ENCODE data around the gene TMOD4. TPM values are rescaled to one million over a fixed set of nuclear protein-coding genes. Genes with fewer than 3 reads are reported as not detected.

Gene TMOD4
- total RNA-seq, 4 donors from 2014 or later: not detected

DNA sequence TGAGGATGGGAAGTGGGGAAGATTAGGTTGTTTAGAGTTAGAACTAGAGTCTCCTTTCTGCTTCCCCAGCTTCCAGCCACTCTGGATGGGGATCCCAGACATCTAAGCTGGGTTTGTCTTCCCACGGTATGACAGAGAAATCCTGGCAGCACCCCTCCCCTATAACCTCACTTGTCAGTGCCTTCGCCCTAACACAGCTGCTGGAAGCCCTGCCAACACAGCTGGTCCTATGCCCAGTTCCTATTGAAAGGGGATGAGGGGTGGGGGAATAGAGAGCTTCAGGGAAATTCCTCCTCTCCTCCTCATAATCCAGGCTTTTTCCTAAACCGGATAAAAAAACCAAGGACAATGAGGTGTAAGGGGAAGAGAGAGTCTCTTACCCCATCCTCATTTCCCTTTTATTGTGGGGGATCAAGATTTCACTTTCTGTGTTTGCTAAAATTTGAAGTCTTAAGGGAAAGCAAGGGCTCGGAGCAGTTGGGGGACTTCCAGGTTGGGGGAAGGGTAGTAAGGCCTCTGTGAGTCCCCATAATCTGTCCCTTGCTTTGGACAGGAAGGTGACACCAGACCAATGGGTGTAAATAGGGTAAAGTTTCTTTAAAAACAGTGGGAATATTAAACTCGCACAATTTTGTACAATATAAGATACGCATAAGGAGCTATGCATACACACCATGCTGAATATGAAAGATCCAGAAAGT, 590 bp downstream of the TMOD4 start:
- TF ChIP-seq POLR2A (IDR thresholded peaks at IDR 0.05): no peak
- TF ChIP-seq, protein P1, sequence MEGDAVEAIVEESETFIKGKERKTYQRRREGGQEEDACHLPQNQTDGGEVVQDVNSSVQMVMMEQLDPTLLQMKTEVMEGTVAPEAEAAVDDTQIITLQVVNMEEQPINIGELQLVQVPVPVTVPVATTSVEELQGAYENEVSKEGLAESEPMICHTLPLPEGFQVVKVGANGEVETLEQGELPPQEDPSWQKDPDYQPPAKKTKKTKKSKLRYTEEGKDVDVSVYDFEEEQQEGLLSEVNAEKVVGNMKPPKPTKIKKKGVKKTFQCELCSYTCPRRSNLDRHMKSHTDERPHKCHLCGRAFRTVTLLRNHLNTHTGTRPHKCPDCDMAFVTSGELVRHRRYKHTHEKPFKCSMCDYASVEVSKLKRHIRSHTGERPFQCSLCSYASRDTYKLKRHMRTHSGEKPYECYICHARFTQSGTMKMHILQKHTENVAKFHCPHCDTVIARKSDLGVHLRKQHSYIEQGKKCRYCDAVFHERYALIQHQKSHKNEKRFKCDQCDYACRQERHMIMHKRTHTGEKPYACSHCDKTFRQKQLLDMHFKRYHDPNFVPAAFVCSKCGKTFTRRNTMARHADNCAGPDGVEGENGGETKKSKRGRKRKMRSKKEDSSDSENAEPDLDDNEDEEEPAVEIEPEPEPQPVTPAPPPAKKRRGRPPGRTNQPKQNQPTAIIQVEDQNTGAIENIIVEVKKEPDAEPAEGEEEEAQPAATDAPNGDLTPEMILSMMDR (IDR thresholded peaks at IDR 0.05): no peak
- Histone ChIP-seq H3K9me3 (no peaks in the 10 kb centered on the region), H3K27me3 (no peaks in the 10 kb centered on the region), H3K4me1 (no peaks in the 10 kb centered on the region), H3K4me3 (replicated peaks in 1 of 3) (no peak overlapping the region), H3K36me3 (peaks cover 21 to 49% of the 10 kb centered on the region in 2 donors), H3K27ac (no peak overlapping the region)
- intact Hi-C loops (cut with DNase I): no loop called here
- DNase-seq: no peak
- WGBS, 2 donors: 78 to 80% methylated on average over 6 of the region's 6 CpGs

DNA sequence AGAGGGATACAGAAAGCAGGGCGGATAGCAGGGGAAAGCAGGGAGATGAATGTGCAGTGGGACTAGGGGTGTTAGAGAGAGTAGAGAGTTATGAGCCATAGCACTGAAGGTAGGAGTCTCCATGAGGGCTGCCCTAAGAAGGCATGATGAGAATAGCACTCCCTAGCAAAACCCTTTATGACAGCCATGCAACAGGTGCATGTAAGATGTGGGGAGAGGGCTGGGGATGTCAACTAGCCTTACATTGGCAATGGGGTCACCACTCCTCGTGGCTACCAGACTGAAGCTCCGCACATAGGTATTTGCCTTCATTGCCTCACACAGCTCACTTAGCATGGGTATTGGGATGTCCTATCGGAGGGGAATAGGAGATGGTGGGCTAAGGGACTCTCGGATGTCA, 4.6 kb downstream of the TMOD4 start:
- no peak overlapping the region for H3K27ac ChIP-seq
- intact Hi-C loops (cut with DNase I): no loop called here
- no peak for DNase-seq
- H3K4me1 ChIP-seq: peaks cover 6 to 8% of the 10 kb centered on the region in 2 donors
- H3K27me3 ChIP-seq: no peaks in the 10 kb centered on the region
- WGBS, 2 donors: 83 to 94% methylated on average over 5 of the region's 5 CpGs
- H3K36me3 ChIP-seq: peaks cover 16 to 17% of the 10 kb centered on the region in 2 donors
- H3K9me3 ChIP-seq: no peaks in the 10 kb centered on the region
- no peak for TF ChIP-seq POLR2A (IDR thresholded peaks at IDR 0.05)
- TF ChIP-seq, protein P1 (IDR thresholded peaks at IDR 0.05): no peak
- H3K4me3 ChIP-seq (replicated peaks in 1 of 3): no peak overlapping the region

DNA sequence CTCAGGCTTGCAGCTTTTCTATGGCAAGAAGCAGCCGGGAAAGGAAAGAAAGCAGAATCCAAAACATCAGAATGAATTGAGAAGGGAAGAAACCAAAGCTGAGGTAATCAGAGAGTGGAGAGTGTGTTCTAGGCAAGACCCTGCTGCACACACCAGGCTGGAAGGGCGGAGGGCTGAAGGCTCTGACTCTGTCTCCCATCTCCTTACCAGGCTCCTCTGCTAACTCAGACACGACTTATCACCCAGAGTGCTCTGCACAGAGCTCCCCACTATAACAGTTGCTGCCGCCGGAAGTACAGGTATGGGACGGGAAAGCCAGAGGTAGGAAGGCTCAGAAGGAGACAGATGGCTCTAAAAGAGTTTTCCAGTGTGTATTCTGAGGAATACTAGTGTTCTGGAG, 8.7 kb downstream of the TMOD4 start:
- no peak overlapping the region for H3K4me3 ChIP-seq (replicated peaks in 1 of 3)
- peaks cover 14 to 21% of the 10 kb centered on the region in 2 donors for H3K4me1 ChIP-seq
- TF ChIP-seq POLR2A (IDR thresholded peaks at IDR 0.05): no peak
- TF ChIP-seq, protein P1 (IDR thresholded peaks at IDR 0.05): no peak
- H3K27me3 ChIP-seq: no peaks in the 10 kb centered on the region
- no peak overlapping the region for H3K27ac ChIP-seq
- peaks cover 3 to 5% of the 10 kb centered on the region in 2 donors for H3K36me3 ChIP-seq
- DNase-seq: no peak
- H3K9me3 ChIP-seq: no peaks in the 10 kb centered on the region
- intact Hi-C loops (cut with DNase I): no loop called here
- WGBS, 2 donors: 87 to 88% methylated on average over 6 of the region's 6 CpGs

DNA sequence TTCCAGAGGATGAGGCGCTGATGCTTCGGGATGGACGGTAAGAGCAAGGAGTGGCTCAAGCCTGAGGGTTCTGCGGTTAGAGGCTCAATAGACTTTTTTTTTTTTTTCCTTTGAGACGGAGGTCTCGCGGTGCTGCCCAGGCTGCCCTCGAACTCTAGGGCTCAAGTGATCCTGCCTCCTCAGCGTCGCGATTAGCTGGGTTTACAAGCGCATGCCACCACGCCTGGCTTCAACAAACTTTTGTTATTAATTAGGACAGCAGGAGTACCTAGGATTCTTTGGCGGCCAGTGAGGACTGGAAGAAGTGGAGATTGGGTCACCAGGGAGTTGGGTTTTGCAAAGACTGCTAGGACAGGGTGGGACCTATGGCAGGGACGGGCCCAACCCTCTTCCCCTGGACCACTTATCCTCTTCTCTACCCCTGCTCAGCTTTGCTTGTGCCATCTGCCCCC, 9.2 kb downstream of the TMOD4 start:
- Histone ChIP-seq H3K36me3 (peaks cover 5 to 8% of the 10 kb centered on the region in 2 donors), H3K9me3 (no peaks in the 10 kb centered on the region), H3K4me3 (replicated peaks in 1 of 3) (peak overlapping the region; percentile 43 to 60 (median 53)), H3K27ac (peak overlapping the region in 2 of 3 donors; percentile 70 to 76), H3K27me3 (no peaks in the 10 kb centered on the region), H3K4me1 (peaks cover 14 to 21% of the 10 kb centered on the region in 2 donors)
- intact Hi-C loops (cut with DNase I): no loop called here
- WGBS, 2 donors: 2 to 3% methylated on average over 15 of the region's 15 CpGs
- no peak for TF ChIP-seq POLR2A (IDR thresholded peaks at IDR 0.05)
- TF ChIP-seq, protein P1 (IDR thresholded peaks at IDR 0.05): no peak
- DNase-seq: peak; percentile 21 to 23

DNA sequence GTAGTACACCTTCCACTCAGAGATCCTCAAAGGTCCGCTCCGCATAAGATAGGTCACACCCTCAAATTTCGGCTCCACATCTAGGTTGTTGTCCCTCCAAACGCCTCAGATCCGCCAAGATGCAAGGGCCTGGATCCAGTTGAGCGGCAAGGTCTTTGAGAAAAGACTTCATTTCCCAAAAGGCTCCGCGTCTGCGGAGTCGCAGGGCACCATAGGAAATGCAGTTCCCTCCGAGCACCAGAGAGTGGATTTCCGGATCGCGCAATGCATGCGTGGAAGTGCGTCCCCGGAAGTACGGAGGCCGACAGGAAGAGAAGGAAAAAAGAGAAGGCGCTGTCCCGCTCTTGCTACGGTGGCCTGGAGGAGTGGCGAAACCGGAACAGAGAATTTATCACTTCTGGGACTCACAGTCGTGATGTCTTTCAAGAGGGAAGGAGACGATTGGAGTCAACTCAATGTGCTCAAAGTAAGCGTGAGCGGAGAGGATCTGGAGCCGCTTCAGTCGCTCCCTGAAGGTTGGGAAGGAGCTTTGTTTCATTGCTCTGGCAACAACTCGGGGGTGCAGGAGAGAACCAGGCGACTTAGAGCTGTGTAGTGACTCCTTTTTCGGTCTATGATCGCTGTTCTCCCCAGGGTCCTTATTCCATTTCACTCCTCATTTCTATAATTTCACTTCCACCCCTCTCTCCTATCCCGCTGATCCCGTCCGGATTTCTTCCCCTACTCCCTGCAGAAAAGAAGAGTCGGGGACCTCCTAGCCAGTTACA, 9.9 kb downstream of the TMOD4 start, which contains the start of the genes LYSMD1 and SCNM1:
Gene LYSMD1, minus strand, starts transcription at position 165 of the 767 bp plus-strand sequence. CDS start 644 bp downstream, outside the sequence.
Gene SCNM1, plus strand, starts transcription at position 407 of the 767 bp plus-strand sequence. Its CDS starts 9 bp downstream, at position 416.
- intact Hi-C loops (cut with DNase I): no loop called here
- 0% methylated on average over 30 to 38 of the region's 38 CpGs for WGBS, 2 donors
- peaks cover 10 to 11% of the 10 kb centered on the region in 2 donors for H3K36me3 ChIP-seq

More for the DNA sequence above, 9.9 kb downstream of the TMOD4 start, which contains the start of the genes LYSMD1 and SCNM1:
- Histone ChIP-seq H3K27me3 (no peaks in the 10 kb centered on the region), H3K9me3 (no peaks in the 10 kb centered on the region), H3K4me1 (peaks cover 14 to 21% of the 10 kb centered on the region in 2 donors), H3K4me3 (replicated peaks in 1 of 3) (peak within 1 kb of the TSS; percentile 43 to 60 (median 53)), H3K27ac (peak within 1 kb of the TSS; percentile 70 to 91 (median 76))
- peak; percentile 97 to 98 for DNase-seq
- TF ChIP-seq, protein P1 (IDR thresholded peaks at IDR 0.05): peak in 4 of 6 experiments; percentile 14 to 53 (median 27)
- TF ChIP-seq POLR2A (IDR thresholded peaks at IDR 0.05): peak in 1 of 2 donors; percentile 43
